HepG2 (cell line): ENCODE measurements around the gene B3GALT6. TPM values are rescaled to one million over a fixed set of nuclear protein-coding genes. Genes with fewer than 3 reads are reported as not detected.

ENCODE experiments used
- ATAC-seq: fragments of 200-7000 bp; cut with Tn5 transposase; 3 replicates; pipeline ENCODE4 v1.9.1; 2020; ENCODE audit warnings: mild to moderate bottlenecking, moderate library complexity
- BruUV-seq: library from RNA; stranded (reverse); fragments of 400-500 nt; replicated peaks from 2 replicates; lab custom pipeline; 2021; lab: Mats Ljungman, UMichigan
- CTCF ChIA-PET: fragments of 300-600 bp; formaldehyde crosslinking; extraction: SDS; loops from one replicate; lab custom pipeline; 2021; ENCODE audit warnings: low total read pairs, inconsistent platforms, low intra/inter-chr PET ratio; lab: Yijun Ruan, JAX
- POLR2A ChIA-PET: fragments of 350-600 bp; sonication (Branson Sonifier 250); formaldehyde crosslinking; loops from one replicate; lab custom pipeline; 2020; ENCODE audit warnings: antibody characterized with exemption, inconsistent platforms; lab: Yijun Ruan, JAX
- DNase-seq: peaks from one replicate; pipeline ENCODE4 v3.0.0-alpha.2; 2015; ENCODE audit warnings: low spot score
- FAIRE-seq: peaks from 3 replicates; lab custom pipeline; 2011; peaks lifted over from hg19 to GRCh38; lab: Jason Lieb, UNC
- H2AFZ ChIP-seq: one replicate; pipeline ENCODE4 v1.6.1; 2011; ENCODE audit warnings: low read length, inconsistent platforms
- H3K27ac ChIP-seq: fragments of 300-600 bp; 3 replicates; pipeline ENCODE4 v1.8.0; 2011; ENCODE audit warnings: mixed run types, mild to moderate bottlenecking, mixed read lengths, low read length, inconsistent platforms; ENCODE audit not compliant: insufficient read depth; ENCODE audit errors: extremely low read length
- H3K27me3 ChIP-seq, 2 experiments: fragments of 200-600 bp in 1 of 2; 2 replicates in 1 of 2; 3 replicates in 1 of 2; pipeline versions ENCODE4 v1.6.0 to v1.8.0; 2011; ENCODE audit warnings: low read length in 2 of 2, mild to moderate bottlenecking in 2 of 2, moderate library complexity in 2 of 2, inconsistent platforms in 1 of 2; ENCODE audit not compliant: insufficient read depth in 2 of 2, control insufficient read depth in 1 of 2
- H3K36me3 ChIP-seq, 2 experiments: fragments of 200-600 bp in 1 of 2; replicated peaks in 1 of 2; 2 replicates in 1 of 2; 3 replicates in 1 of 2; pipeline versions ENCODE4 v1.5.1 to v1.8.0; 2011; ENCODE audit warnings: low read length in 2 of 2, inconsistent platforms in 1 of 2; ENCODE audit not compliant: insufficient read depth in 2 of 2, control insufficient read depth in 1 of 2
- H3K4me1 ChIP-seq: 2 replicates; pipeline ENCODE4 v1.5.1; 2012; ENCODE audit warnings: low read length, inconsistent platforms; ENCODE audit not compliant: insufficient read depth
- H3K4me2 ChIP-seq: 2 replicates; pipeline ENCODE4 v1.6.0; 2011; ENCODE audit warnings: low read depth, low read length, inconsistent platforms
- H3K4me3 ChIP-seq, 3 experiments: fragments of 200-600 bp in 1 of 3; sonication (generic), shearing (Covaris generic) in 1 of 3; replicated peaks in 1 of 3; 2 replicates each; pipeline ENCODE4 v1.5.1; 2011 to 2016; ENCODE audit warnings: low read length in 3 of 3, inconsistent platforms in 2 of 3, low read depth in 2 of 3, mild to moderate bottlenecking in 2 of 3, control low read depth in 1 of 3, mixed read lengths in 1 of 3; ENCODE audit not compliant: insufficient read depth in 1 of 3
- H3K79me2 ChIP-seq: one replicate; pipeline ENCODE4 v1.6.1; 2011; ENCODE audit warnings: low read length, inconsistent platforms; ENCODE audit not compliant: insufficient read depth
- H3K9ac ChIP-seq: 2 replicates; pipeline ENCODE4 v1.6.0; 2011; ENCODE audit warnings: mild to moderate bottlenecking, low read depth, low read length, inconsistent platforms; ENCODE audit not compliant: insufficient read depth
- H3K9me3 ChIP-seq: 2 replicates; pipeline ENCODE4 v1.5.1; 2012; ENCODE audit warnings: mild to moderate bottlenecking, low read length
- H4K20me1 ChIP-seq: 2 replicates; pipeline ENCODE4 v1.6.0; 2011; ENCODE audit warnings: inconsistent platforms, mild to moderate bottlenecking, low read length, moderate library complexity; ENCODE audit not compliant: insufficient read depth
- CCDC6 ChIP-seq: sonication (generic); formaldehyde crosslinking; IDR thresholded peaks from 2 replicates; pipeline ENCODE4 v1.8.1; 2022; ENCODE audit warnings: mild to moderate bottlenecking, missing genetic modification reagents, moderate library complexity
- CENPX ChIP-seq: sonication (generic); formaldehyde crosslinking; IDR thresholded peaks from 2 replicates; pipeline ENCODE4 v1.9.0; 2021; ENCODE audit warnings: mild to moderate bottlenecking, missing genetic modification reagents, moderate library complexity
- GMEB1 ChIP-seq: sonication (generic); formaldehyde crosslinking; IDR thresholded peaks from 2 replicates; pipeline ENCODE4 v1.5.1; 2020; ENCODE audit warnings: missing genetic modification reagents, mild to moderate bottlenecking, borderline replicate concordance
- GTF2F1 ChIP-seq: fragments of 150-350 bp; IDR thresholded peaks from 2 replicates; pipeline ENCODE4 v1.6.1; 2014; ENCODE audit warnings: low read length
- JARID2 ChIP-seq: sonication (generic); formaldehyde crosslinking; IDR thresholded peaks from 2 replicates; pipeline ENCODE4 v1.8.1; 2023; ENCODE audit warnings: missing genetic modification reagents, inconsistent platforms; ENCODE audit not compliant: insufficient replicate concordance
- KAT2B ChIP-seq: fragments of 150-350 bp; IDR thresholded peaks from 2 replicates; pipeline ENCODE4 v1.6.1; 2014; ENCODE audit warnings: low read depth, low read length, borderline replicate concordance
- RNF219 ChIP-seq: sonication (generic); formaldehyde crosslinking; IDR thresholded peaks from 2 replicates; pipeline ENCODE4 v1.5.0; 2020; ENCODE audit warnings: mild to moderate bottlenecking, missing genetic modification reagents
- SALL2 ChIP-seq: sonication (generic); formaldehyde crosslinking; IDR thresholded peaks from 2 replicates; pipeline ENCODE4 v1.8.1; 2023; ENCODE audit warnings: mild to moderate bottlenecking, missing genetic modification reagents, inconsistent platforms
- SATB2 ChIP-seq: sonication (generic); formaldehyde crosslinking; IDR thresholded peaks from 2 replicates; pipeline ENCODE4 v1.5.0; 2020; ENCODE audit warnings: missing genetic modification reagents
- SNAPC5 ChIP-seq: sonication (generic); formaldehyde crosslinking; IDR thresholded peaks from 2 replicates; pipeline ENCODE4 v1.8.1; 2023; ENCODE audit warnings: mild to moderate bottlenecking, missing genetic modification reagents, borderline replicate concordance
- ZC3H13 ChIP-seq: sonication (generic); formaldehyde crosslinking; IDR thresholded peaks from 2 replicates; pipeline ENCODE4 v1.8.1; 2023; ENCODE audit warnings: mild to moderate bottlenecking, missing genetic modification reagents, moderate library complexity
- ZFAT ChIP-seq: sonication (generic); formaldehyde crosslinking; conservative IDR thresholded peaks from 2 replicates; pipeline ENCODE4 v1.8.1; 2023; ENCODE audit warnings: missing genetic modification reagents, inconsistent platforms
- ZFP36L1 ChIP-seq: sonication (generic); formaldehyde crosslinking; IDR thresholded peaks from 2 replicates; pipeline ENCODE4 v1.8.0; 2022; ENCODE audit warnings: mild to moderate bottlenecking, missing genetic modification reagents, moderate library complexity
- ZNF484 ChIP-seq: sonication (generic); formaldehyde crosslinking; IDR thresholded peaks from 2 replicates; pipeline ENCODE4 v1.5.1; 2020; ENCODE audit warnings: mild to moderate bottlenecking, low read depth, missing genetic modification reagents, borderline replicate concordance
- ZNF615 ChIP-seq: sonication (generic); formaldehyde crosslinking; IDR thresholded peaks from 2 replicates; pipeline ENCODE4 v1.5.0; 2020; ENCODE audit warnings: mild to moderate bottlenecking, missing genetic modification reagents, borderline replicate concordance
- ZNF703 ChIP-seq: sonication (generic); formaldehyde crosslinking; IDR thresholded peaks from 2 replicates; pipeline ENCODE4 v1.5.1; 2020; ENCODE audit warnings: missing genetic modification reagents, mild to moderate bottlenecking, moderate library complexity, borderline replicate concordance
- ZNF772 ChIP-seq: sonication (generic); formaldehyde crosslinking; IDR thresholded peaks from 2 replicates; pipeline ENCODE4 v1.5.0; 2020; ENCODE audit warnings: mild to moderate bottlenecking, missing genetic modification reagents
- WGBS: methylation state at CpG from one replicate; pipeline ENCODE4 v1.1.6; 2017; ENCODE audit warnings: low lambda C conversion rate; 5-methylcytosine and 5-hydroxymethylcytosine counted together
- in situ Hi-C: cut with HindIII; loops from 2 replicates; pipeline ENCODE4 v1.10.0; 2017; ENCODE audit warnings: low pct_unique_long_range_greater_than_20kb; ENCODE audit not compliant: extremely low pct_ligation_motif_present
- intact Hi-C: fragments of 100-400 bp; cut with micrococcal nuclease; formaldehyde crosslinking; loops from one replicate; pipeline ENCODE4 v1.10.0; 2022; ENCODE audit not compliant: unreplicated experiment
- polyA plus RNA-seq, 8 experiments: library from polyadenylated mRNA; depleted of rRNA in 3 of 8; stranded (reverse) in 7 of 8; unstranded in 1 of 8; fragments of >200 nt; fragmentation: Illumina TruSeq in 4 of 8; extraction: Trizol in 4 of 8; gene quantifications; 2 replicates each; pipeline versions ENCODE4 v1.2.1 to v1.2.3, GENCODE V29; 2011 to 2016; ENCODE audit warnings: low read depth in 4 of 8, missing spikeins in 1 of 8, mixed read lengths in 1 of 8; ENCODE audit not compliant: insufficient read depth in 1 of 8
- total RNA-seq, 5 experiments: library from RNA; depleted of rRNA; stranded (reverse); fragments of >200 nt; fragmentation: Illumina TruSeq; extraction: Trizol; gene quantifications; 2 replicates each; pipeline ENCODE4 v1.2.3, GENCODE V29; 2016; ENCODE audit warnings: low read depth in 1 of 5

B3GALT6 gene
- total and polyA plus RNA-seq, 2 of the 13 experiments (the other 11 are each of a cell fraction or from before 2014, with no cell fraction given) = 3.9 to 14.2 TPM

- CTCF ChIA-PET = interaction anchor here (0.8 to 2.1 kb wide), 3 partner anchors 108 to 110 kb away, joined by 3 to 5 read pairs (median 3); no protein-coding TSS in a partner anchor
- peaks cover 41% of the 10 kb centered on the region for H3K79me2 ChIP-seq
- FAIRE-seq (peak; percentile 36), DNase-seq (peak; percentile 88), ATAC-seq (peak; percentile 84)
- peaks cover 58% of the 10 kb centered on the region for H3K4me1 ChIP-seq
- BruUV-seq = no TSS peak
- H3K36me3 ChIP-seq = peaks cover 12 to 20% of the 10 kb centered on the region in 2 experiments; a peak in 4 of 5 replicates
- 0% methylated on average over 5 of the region's 99 CpGs for WGBS
- POLR2A ChIA-PET = interaction anchor here (0.9 to 2.7 kb wide), 12 partner anchors 8 to 231 kb away, joined by 3 to 25 read pairs (median 6); partner anchors contain the start of genes C1orf159, HES4 and UBE2J2
- H2AFZ ChIP-seq = no peak within 1 kb of the TSS
- in situ Hi-C loops (no loop called here), intact Hi-C loops (loop anchor here (5.0 to 10.0 kb wide), 3 partner anchors 57 to 227 kb away; partner anchors contain the start of genes HES4 and TTLL10)
- H3K27me3 ChIP-seq = no peaks in the 10 kb centered on the region; a peak in 2 of 5 replicates
- no peaks in the 10 kb centered on the region for H3K9me3 ChIP-seq
- H3K4me3 ChIP-seq = peak within 1 kb of the TSS; percentile 73 to 93 (median 91)
- peak within 1 kb of the TSS; percentile 85 for H3K4me2 ChIP-seq
- H3K9ac ChIP-seq = peak within 1 kb of the TSS; percentile 98
- peak within 1 kb of the TSS; percentile 88 for H3K27ac ChIP-seq
- no peaks in the 10 kb centered on the region for H4K20me1 ChIP-seq
- no peak for TF ChIP-seq KAT2B
- no peak for TF ChIP-seq ZFP36L1 (CRISPR knock-in tag)
- no peak for TF ChIP-seq JARID2 (CRISPR knock-in tag)
- no peak for TF ChIP-seq ZNF484 (CRISPR knock-in tag)
- no peak for TF ChIP-seq GTF2F1
- TF ChIP-seq ZNF772 = peak; percentile 52; the same call in 1 of the 2 replicates
- TF ChIP-seq RNF219 (CRISPR knock-in tag) = no peak
- TF ChIP-seq ZNF703 = peak; percentile 50; the same call in 1 of the 2 replicates
- peak; percentile 92 for TF ChIP-seq GMEB1 (CRISPR knock-in tag)
- 0 out of 2 replicates have a peak, but pooled peaks have one; percentile 60 for TF ChIP-seq CCDC6 (CRISPR knock-in tag)
- TF ChIP-seq CENPX (CRISPR knock-in tag) = no peak
- TF ChIP-seq ZC3H13 = peak; percentile 99
- no peak for TF ChIP-seq ZNF615 (CRISPR knock-in tag)
- TF ChIP-seq SALL2 (CRISPR knock-in tag) = peak; percentile 58; the same call in 1 of the 2 replicates
- TF ChIP-seq ZFAT (CRISPR knock-in tag) = no peak; the same call in 1 of the 2 replicates
- no peak for TF ChIP-seq SATB2
- TF ChIP-seq SNAPC5 (CRISPR knock-in tag) = no peak
Measured at GRCh38 chr1:1231400-1232207, 433 bp upstream of the B3GALT6 start, which contains the start of gene SDF4. Gene SDF4 (minus strand): TSS chr1:1232001. CDS start chr1:1228772, 3,229 bp downstream.
